Measurements from ENCODE around the gene AFF3. TPM values are rescaled to one million over a fixed set of nuclear protein-coding genes. Genes with fewer than 3 reads are reported as not detected.

AFF3 gene
- total RNA-seq, 2 experiments from 2014 or later: 0.09 to 0.55 TPM

GRCh38 chr2:99572373-99573164, 569.8 kb downstream of the AFF3 start:
- H3K36me3 Mint-ChIP-seq: no peaks in the 10 kb centered on the region
- H3K27ac Mint-ChIP-seq: no peak overlapping the region
- peaks cover 6% of the 10 kb centered on the region for H3K27me3 Mint-ChIP-seq
- no peak for ATAC-seq
- CTCF ChIA-PET: interaction anchor here (0.8 kb wide), 1 partner anchor 13 kb away, joined by 3 read pairs; no protein-coding TSS in a partner anchor
- no peak overlapping the region for H3K4me3 Mint-ChIP-seq
- DNase-seq: no peak
- no peaks in the 10 kb centered on the region for H3K9me3 Mint-ChIP-seq (ENCODE audit: low read depth)
- no peaks in the 10 kb centered on the region for H3K4me1 Mint-ChIP-seq

DNA sequence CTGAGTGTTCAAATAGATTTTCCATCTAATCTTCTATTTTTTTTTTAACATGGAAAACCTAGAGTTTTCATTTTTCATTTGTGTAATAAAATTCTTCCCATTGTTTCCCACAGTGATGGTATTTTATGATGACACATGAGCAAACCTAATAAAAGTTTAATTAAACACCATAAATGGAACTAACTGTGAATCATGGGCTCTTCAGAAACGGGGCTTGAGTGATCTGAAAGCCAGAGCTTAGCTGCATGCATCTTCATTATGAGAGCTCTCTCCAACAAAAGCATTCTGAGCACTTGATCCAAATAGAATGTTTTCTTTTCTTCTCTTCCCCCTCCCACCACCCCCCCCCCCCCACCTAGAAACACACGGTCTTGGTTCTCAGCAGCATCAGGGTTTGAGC, 570.4 kb downstream of the AFF3 start:
- Mint-ChIP-seq H3K4me3 (no peak overlapping the region), H3K27me3 (peaks cover 6% of the 10 kb centered on the region), H3K9me3 (ENCODE audit: low read depth) (no peaks in the 10 kb centered on the region), H3K4me1 (no peaks in the 10 kb centered on the region), H3K27ac (no peak overlapping the region), H3K36me3 (no peaks in the 10 kb centered on the region)
- no peak for DNase-seq
- CTCF ChIA-PET: no interaction called here
- ATAC-seq: no peak

GRCh38 chr2:99571533-99571932, 570.9 kb downstream of the AFF3 start:
- ATAC-seq (no peak), DNase-seq (no peak)
- Mint-ChIP-seq H3K4me3 (no peak overlapping the region), H3K9me3 (ENCODE audit: low read depth) (no peaks in the 10 kb centered on the region), H3K36me3 (no peaks in the 10 kb centered on the region), H3K27me3 (peaks cover 6% of the 10 kb centered on the region), H3K27ac (no peak overlapping the region), H3K4me1 (no peaks in the 10 kb centered on the region)
- CTCF ChIA-PET: no interaction called here

DNA sequence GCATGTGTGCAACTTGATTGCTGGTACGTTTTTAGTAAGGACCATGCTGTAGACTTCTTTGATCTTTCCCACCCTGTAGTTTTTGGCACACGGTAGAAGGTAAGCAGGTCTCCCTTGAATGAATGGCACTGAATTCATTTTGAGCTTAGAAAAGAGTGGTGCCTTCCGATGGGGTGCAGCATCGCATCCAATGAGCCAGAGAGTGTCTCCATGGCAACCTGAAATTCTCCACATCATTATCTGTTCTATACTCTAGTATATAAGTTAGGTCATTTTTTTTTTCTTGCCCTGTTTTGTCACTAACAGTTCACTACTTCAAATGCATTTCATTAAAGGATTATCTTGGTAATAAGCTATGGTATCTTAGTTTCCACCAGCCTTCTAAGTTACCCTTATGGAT, 571.4 kb downstream of the AFF3 start:
- no peak for ATAC-seq

DNA sequence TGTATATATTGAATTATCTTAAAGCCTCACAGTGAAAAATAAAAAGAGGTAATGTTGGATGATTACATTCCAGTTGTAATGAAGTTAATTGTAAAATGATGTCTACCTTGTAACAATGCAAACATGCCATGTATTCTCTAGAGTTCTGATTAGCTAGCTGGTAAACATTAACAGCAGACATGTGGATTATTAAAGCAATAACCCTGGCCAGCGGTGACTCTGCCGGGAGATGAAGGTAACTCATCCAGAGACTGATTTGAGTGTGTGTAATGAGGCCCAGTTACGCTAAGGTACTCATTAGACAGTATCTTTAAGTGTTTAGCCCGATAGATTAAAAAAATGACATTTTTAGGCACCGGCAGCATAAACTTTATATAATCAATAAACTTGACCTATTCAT, 573.0 kb downstream of the AFF3 start:
- Mint-ChIP-seq H3K27me3 (peaks cover 6% of the 10 kb centered on the region), H3K27ac (no peak overlapping the region), H3K36me3 (no peaks in the 10 kb centered on the region), H3K4me3 (no peak overlapping the region), H3K9me3 (ENCODE audit: low read depth) (no peaks in the 10 kb centered on the region), H3K4me1 (no peaks in the 10 kb centered on the region)
- DNase-seq: no peak
- CTCF ChIA-PET: no interaction called here
- ATAC-seq: no peak

More for the DNA sequence above, 571.4 kb downstream of the AFF3 start:
- no peaks in the 10 kb centered on the region for H3K4me1 Mint-ChIP-seq
- peaks cover 6% of the 10 kb centered on the region for H3K27me3 Mint-ChIP-seq
- no peak overlapping the region for H3K4me3 Mint-ChIP-seq
- no peaks in the 10 kb centered on the region for H3K9me3 Mint-ChIP-seq (ENCODE audit: low read depth)
- no peak for DNase-seq
- CTCF ChIA-PET: no interaction called here
- no peaks in the 10 kb centered on the region for H3K36me3 Mint-ChIP-seq
- H3K27ac Mint-ChIP-seq: no peak overlapping the region

DNA sequence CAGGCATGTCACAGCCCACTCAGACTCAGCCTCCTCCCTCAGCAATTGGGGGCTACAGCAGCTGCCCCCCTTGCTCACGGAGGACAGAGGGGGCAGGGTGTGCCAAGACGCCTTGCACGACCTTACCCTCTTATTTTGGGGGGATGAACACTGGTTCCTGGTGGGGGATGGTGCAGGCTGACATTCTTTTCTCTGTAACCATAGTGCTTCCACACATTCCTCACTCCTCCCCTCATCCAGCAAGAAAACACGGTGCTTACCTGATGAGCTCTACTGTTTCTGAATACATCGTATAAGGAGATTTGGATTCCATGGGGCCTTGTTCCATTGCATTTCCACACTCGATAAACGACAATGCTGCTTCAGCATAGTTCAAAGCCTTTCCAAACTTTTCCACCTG, 577.2 kb downstream of the AFF3 start:
- Mint-ChIP-seq H3K27me3 (peaks cover 5% of the 10 kb centered on the region), H3K36me3 (no peaks in the 10 kb centered on the region), H3K4me1 (no peaks in the 10 kb centered on the region), H3K4me3 (no peak overlapping the region), H3K9me3 (ENCODE audit: low read depth) (no peaks in the 10 kb centered on the region), H3K27ac (no peak overlapping the region)
- CTCF ChIA-PET: no interaction called here
- ATAC-seq (no peak), DNase-seq (no peak)

DNA sequence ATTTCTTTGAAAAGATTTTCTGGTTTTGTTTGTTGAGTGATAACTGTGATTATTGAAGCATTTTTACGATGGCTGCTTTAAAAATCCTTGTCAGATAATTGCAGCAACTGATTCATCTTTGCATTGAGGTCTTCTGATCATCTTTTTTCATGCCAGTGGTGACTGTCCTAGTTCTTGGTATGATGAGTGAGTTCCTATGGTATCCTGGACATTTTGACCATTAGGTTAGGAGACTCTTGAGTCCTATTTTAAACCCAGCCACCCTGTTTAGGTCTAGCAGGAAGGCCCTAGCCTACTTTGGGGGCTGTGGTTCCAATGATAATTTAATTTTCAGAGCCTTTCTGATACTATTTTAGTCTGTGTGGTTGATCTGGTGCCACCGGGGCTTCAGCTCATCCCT, 579.9 kb downstream of the AFF3 start:
- Mint-ChIP-seq H3K9me3 (ENCODE audit: low read depth) (no peaks in the 10 kb centered on the region), H3K4me1 (peaks cover 1% of the 10 kb centered on the region), H3K36me3 (no peaks in the 10 kb centered on the region), H3K27me3 (peaks cover 5% of the 10 kb centered on the region), H3K27ac (no peak overlapping the region), H3K4me3 (no peak overlapping the region)
- no peak for ATAC-seq
- CTCF ChIA-PET: no interaction called here
- no peak for DNase-seq

GRCh38 chr2:99561804-99562203, 580.6 kb downstream of the AFF3 start:
- no peak for DNase-seq
- Mint-ChIP-seq H3K36me3 (no peaks in the 10 kb centered on the region), H3K27me3 (peaks cover 5% of the 10 kb centered on the region), H3K4me1 (peaks cover 1% of the 10 kb centered on the region), H3K4me3 (no peak overlapping the region), H3K9me3 (ENCODE audit: low read depth) (no peaks in the 10 kb centered on the region), H3K27ac (no peak overlapping the region)
- CTCF ChIA-PET: no interaction called here
- ATAC-seq: no peak

DNA sequence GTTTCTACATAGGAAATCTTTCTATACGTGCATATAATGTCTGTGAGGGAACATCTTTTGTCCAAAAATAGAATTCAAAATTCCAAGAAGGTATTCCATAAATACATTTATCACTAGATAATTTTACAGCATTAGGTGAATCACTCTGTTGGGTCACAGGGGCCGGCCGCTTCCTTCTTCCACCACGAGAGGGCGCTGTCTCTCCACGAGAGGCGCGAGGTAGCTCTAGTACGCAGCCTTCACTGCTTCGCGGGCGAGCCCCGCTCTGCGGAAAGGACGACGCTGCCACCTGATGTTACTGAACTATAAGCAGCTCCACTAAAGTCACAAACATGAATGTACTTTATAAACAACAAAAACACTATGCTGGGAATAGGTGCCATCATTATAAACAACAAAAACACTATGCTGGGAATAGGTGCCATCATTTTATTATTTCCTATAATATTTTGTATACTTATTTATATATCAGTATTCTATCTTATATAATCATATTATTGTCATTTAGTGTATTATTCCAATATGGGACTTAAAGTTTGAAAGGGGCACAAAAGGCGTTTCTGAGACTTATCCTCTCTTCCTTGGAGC, 583.2 kb downstream of the AFF3 start:
- H3K36me3 Mint-ChIP-seq: no peaks in the 10 kb centered on the region
- no peak overlapping the region for H3K4me3 Mint-ChIP-seq
- no peak overlapping the region for H3K27ac Mint-ChIP-seq
- peaks cover 5% of the 10 kb centered on the region for H3K27me3 Mint-ChIP-seq
- peaks cover 1% of the 10 kb centered on the region for H3K4me1 Mint-ChIP-seq
- CTCF ChIA-PET: interaction anchor here (0.6 to 1.4 kb wide), 15 partner anchors 14 to 822 kb away, joined by 3 to 13 read pairs (median 3); no protein-coding TSS in a partner anchor
- DNase-seq (peak; percentile 86), ATAC-seq (peak; percentile 92)
- H3K9me3 Mint-ChIP-seq (ENCODE audit: low read depth): no peaks in the 10 kb centered on the region

DNA sequence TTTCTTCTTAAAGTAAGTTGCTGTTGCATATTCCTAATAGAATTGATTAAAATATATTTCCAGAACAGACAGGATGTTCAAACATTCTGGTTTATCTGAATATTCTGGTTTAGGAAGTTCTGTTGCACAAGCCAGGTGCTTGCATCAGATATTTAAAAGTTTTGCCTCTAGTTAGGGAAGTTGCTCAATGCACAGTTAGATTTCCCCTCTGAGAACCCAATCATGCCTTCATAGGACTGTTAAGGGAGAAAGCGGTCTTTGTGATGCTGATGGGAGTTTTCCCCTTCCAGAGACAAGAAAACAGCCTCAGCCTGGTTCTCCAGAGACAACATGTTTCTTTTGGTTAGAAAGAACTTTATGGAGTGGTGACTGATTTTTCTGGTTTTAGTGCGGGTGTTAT, 587.0 kb downstream of the AFF3 start:
- ATAC-seq (no peak), DNase-seq (no peak)
- Mint-ChIP-seq H3K36me3 (no peaks in the 10 kb centered on the region), H3K4me3 (no peak overlapping the region), H3K27ac (no peak overlapping the region), H3K27me3 (no peaks in the 10 kb centered on the region), H3K9me3 (ENCODE audit: low read depth) (no peaks in the 10 kb centered on the region), H3K4me1 (peaks cover 1% of the 10 kb centered on the region)
- CTCF ChIA-PET: no interaction called here

DNA sequence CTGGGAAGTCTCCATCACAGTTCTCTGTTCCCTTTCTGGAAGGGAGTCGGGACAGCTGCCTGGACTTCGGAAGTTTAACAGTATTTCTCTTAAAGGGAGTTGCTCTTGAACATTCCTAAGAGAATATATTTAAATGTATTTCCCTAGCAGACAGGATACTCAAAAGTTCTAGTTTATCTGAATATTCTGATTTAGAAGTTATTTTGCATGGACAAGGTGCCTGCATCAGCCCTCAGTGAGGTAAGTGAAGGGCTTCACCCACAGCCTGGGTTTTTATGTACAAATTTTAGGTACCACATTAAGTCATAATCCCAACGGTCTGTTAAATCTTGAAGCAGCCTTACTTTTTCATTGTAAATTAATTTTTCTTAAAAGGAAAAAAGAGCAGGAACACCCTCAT, 587.5 kb downstream of the AFF3 start:
- Mint-ChIP-seq H3K9me3 (ENCODE audit: low read depth) (no peaks in the 10 kb centered on the region), H3K27me3 (no peaks in the 10 kb centered on the region), H3K4me3 (no peak overlapping the region), H3K4me1 (peaks cover 1% of the 10 kb centered on the region), H3K36me3 (no peaks in the 10 kb centered on the region), H3K27ac (no peak overlapping the region)
- ATAC-seq (no peak), DNase-seq (no peak)
- CTCF ChIA-PET: no interaction called here

GRCh38 chr2:99554238-99554637, 588.2 kb downstream of the AFF3 start:
- Mint-ChIP-seq H3K27ac (no peak overlapping the region), H3K36me3 (no peaks in the 10 kb centered on the region), H3K9me3 (ENCODE audit: low read depth) (no peaks in the 10 kb centered on the region), H3K27me3 (no peaks in the 10 kb centered on the region), H3K4me1 (peaks cover 1% of the 10 kb centered on the region), H3K4me3 (no peak overlapping the region)
- CTCF ChIA-PET: no interaction called here
- DNase-seq: no peak
- no peak for ATAC-seq

- peaks cover 6% of the 10 kb centered on the region for H3K27me3 Mint-ChIP-seq
- no peaks in the 10 kb centered on the region for H3K9me3 Mint-ChIP-seq (ENCODE audit: low read depth)
- CTCF ChIA-PET: no interaction called here
- H3K36me3 Mint-ChIP-seq: no peaks in the 10 kb centered on the region
- H3K27ac Mint-ChIP-seq: no peak overlapping the region
- no peak overlapping the region for H3K4me3 Mint-ChIP-seq
- DNase-seq (no peak), ATAC-seq (no peak)
- no peaks in the 10 kb centered on the region for H3K4me1 Mint-ChIP-seq
Observed at GRCh38 chr2:99552529-99552928, 589.9 kb downstream of the AFF3 start.

DNA sequence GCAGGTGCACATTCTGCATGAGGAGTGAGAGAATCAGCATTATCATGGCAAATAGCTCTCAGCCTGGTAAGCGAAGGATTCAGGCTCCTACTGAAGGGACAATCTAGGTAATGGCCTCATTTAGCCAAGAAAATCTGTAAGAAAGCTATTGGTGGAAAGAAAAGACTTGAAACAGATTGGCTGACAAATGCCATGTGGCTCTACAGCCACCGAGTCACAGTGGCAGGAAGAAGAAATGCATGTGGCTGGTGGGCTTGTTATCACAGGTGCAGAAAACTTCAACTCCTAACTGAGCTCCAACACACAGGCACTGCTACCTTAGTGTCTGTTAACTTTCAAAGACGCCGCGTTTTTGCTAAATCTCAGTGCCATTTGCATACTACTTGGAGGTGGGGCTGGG, 592.0 kb downstream of the AFF3 start:
- no peaks in the 10 kb centered on the region for H3K36me3 Mint-ChIP-seq
- peaks cover 20% of the 10 kb centered on the region for H3K27me3 Mint-ChIP-seq
- H3K4me3 Mint-ChIP-seq: no peak overlapping the region
- H3K9me3 Mint-ChIP-seq (ENCODE audit: low read depth): no peaks in the 10 kb centered on the region
- H3K27ac Mint-ChIP-seq: no peak overlapping the region
- ATAC-seq (no peak), DNase-seq (no peak)
- CTCF ChIA-PET: no interaction called here
- no peaks in the 10 kb centered on the region for H3K4me1 Mint-ChIP-seq
